ENCODE measurements around the gene RABAC1.
"Not testable (repeated sequence)": the region's sequence is repeated elsewhere in the genome, so short reads cannot be mapped to it uniquely, and the experiment has no call there.

The RABAC1 gene

DNA sequence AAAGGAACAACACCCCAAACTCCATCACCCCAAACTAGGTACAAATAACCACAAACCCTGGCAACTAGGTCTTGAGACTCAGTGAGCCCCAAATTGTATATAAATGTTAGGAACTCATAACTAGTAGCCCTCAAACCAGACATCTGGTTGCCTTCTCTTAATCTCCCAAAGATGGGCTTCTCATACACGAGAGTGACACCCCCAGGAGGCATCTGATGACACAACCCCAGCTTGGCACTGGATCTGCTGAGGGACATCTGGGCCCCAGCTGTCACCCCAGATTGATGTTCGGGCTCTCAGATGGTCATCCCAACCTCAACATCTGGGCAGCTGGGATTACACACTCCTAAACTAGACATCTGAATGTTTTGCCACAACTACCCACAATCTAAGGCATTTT is 14.8 kb downstream of the RABAC1 start:
- no peak for DNase-seq

DNA sequence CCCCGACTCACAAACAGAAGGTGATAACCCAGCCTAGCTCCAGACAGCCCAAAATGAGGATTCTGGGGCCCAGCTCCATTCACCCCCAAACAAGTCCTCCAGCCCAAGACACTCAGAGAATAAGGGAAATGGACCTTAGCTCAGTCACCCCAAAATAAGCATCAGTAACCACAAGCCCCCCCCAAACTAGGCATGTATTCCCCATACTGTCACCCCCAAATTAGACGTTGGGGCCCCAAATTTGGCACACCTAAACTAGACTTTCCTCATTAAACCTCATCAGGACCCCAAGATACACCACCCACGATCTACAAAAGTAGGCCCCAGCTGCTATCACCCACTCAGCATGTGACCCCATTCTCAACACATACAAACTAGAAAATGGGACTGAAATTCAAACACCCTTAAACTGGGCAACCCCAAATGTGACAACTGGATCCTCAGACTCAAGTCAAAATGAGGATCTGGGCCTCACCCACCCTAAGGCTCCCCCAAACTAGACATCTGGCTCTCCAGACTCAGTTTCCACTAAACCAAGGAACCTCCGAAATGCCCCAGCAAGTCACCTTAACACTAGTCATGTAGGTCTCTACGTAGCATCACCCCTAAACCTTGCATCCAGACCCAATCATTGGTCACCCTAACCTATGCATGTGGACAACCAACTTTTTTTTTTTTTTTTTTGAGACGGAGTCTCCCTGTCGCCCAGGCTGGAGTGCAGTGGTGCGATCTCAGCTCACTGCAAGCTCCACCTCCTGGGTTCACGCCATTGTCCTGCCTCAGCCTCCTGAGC is 17.5 kb downstream of the RABAC1 start:
- no peak for DNase-seq

DNA sequence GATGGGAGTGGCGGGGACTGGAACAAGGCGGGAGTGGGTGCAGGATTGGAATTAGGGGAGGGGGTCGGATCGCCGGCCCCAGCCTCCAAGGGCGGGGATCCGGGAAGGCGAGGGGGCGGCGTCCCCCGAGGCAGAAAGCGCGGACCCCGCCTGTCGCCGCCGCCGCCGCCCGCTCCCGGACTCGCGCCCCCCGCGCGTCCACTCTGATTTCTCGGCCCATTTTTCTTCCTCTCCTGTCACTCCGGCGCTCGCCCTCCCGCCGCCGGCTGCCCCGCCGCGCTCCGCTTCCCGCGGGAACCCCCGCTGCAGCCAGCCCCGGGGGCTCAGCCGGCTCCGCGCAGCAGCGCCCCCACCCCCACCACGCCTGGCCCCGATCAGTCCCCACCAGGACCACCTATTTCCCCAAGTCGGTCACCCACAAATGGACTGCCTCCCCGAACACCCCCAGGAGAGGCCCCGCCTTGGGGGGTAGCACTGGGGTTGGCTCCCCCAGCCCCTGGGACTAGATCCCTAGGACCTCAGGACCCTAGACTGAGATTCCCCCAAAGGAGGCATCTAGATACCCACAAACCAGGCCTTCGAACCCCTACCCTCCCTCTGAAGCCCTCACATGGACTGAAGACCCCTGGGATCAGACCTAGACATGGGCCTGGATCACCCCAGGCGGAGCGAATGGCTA is 18.3 kb downstream of the RABAC1 start:
- DNase-seq: no peak

DNA sequence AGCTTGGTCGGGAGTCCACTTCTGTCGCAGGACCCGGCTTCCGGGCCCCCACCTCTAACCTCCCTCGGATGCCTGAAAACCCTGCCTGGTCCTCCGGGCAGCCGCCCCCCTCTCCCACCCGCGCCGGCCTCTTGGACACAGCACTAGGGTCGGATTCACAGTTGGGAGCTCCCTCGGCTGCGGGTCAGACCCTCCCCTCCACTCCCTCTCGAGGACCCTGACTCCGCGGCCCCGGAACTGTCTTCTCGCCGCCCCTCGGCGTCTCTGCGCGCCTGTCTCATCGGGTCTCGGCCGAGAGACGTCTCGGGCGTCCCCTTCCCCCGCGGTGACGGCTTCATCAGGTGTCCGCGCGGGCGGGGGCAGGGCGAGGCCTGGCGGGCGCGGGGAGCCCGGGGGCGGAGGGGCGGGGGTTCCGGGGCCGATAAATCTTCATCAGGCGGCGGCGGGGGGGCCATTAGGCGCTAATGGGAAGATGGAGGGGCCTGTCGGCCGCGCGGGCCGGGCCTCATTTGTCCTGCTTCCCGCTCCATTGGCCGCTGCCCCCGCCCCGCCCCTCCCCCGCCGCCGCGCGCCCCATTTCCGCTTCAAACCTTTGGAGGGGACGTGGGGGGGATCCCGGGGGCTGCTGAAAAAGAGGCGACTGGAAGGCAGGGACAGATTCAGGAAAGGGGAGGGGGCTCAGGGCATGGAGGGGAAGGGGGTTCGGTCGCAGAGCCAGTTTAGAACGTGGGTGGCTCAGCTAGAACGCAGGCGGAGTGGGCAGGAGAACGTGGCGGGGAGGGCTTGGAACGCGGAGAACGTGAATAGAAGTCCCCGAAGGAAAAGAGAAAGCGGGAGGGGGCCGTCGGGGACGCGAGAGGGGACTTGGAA is 19.0 kb downstream of the RABAC1 start:
- peak; percentile 61 for DNase-seq

DNA sequence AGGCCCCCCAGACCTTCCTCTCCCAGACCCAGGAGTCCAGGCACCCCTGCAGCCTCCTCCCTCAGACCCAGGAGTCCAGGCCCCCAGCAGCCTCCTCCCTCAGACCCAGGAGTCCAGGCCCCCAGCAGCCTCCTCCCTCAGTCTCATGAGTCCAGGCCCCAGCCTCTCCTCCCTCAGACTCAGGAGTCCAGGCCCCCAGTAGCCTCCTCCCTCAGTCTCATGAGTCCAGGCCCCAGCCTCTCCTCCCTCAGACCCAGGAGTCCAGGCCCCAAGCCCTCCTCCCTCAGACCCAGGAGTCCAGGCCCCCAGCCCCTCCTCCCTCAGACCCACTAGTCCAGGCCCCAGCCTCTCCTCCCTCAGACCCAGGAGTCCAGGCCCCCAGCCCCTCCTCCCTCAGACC is 19.9 kb downstream of the RABAC1 start:
- DNase-seq: not testable (repeated sequence)

DNA sequence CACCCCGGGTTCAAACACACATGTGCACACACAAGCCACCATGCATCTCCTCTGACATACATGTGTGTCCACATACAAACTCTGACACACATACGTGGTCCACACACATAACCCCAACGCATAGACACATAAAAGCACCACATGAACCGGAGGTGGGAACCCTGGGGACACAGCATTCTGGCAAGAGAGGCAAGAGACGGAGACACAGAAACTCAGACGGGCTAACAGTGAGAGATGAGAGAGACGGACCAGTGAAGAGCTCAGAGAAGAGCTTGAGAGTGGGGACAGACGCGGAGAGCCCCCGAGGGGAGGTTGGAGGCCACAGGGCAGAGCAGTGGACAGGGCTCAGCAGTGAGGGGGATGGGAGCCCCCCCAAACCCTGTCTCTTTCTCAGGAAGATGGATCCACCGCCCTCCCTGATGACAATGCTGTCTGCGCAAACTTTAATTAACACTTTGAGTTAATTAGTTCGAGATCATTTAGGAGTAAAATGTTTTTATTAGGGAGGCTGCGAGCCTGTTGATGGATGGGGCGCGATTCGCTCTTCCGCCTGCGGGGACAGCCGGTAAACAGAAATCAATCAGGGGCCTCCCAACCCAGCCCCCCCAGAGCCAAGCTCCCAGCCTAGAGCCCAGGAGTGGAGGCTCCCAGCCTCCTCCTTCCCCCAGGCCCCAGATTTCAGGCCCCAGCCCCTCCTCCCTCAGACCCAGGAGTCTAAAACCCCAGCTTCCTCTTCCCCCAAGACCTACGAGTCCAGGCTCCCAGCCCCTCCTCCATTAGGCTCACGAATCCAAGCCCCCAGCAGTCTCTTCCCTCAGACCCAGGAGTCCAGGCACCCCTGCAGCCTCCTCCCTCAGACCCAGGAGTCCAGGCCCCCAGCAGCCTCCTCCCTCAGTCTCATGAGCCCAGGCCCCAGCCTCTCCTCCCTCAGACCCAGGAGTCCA is 21.3 kb downstream of the RABAC1 start:
- no peak for DNase-seq

DNA sequence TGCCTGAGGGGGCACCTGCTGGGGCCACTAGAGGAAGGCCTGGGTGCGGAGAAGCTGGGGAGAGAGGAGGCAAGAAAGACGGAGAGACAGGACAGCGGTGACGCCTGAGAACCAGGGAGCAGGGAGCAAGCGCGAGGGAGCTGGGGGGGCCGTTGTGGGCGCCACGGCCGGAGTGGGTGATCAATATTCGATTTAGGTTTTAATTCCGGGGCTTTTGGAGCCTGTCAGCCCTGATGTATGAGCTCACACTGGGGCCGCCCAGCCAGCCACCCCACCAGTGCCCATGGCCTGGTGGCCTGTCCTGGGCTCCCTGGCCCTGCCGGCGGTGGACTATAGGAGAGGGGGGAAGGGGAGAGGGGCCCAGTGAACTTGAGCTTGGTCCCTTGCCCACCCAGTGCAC is 22.2 kb downstream of the RABAC1 start:
- DNase-seq: no peak

DNA sequence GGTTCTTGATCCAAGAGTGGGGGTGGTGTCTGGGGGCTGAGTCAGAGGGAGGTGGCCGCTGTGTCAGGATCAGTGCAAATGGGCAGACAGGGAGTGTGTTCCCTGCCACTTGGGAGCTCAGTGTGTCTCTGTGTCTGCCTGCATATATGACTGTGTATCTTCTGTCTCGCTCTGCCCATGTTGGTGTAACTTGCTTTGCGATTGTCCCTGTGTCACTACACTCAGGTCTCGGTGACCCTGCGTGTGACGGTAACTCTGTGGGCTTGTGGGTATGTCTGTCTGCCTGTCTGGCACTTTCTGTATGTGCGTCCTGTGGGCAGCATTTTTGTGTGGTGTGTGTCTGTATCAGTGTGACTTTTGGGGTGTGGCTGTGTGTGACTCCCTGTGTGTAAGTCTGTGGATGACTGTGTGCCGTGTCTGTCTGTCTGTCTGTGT is 22.7 kb downstream of the RABAC1 start:
- DNase-seq: no peak

DNA sequence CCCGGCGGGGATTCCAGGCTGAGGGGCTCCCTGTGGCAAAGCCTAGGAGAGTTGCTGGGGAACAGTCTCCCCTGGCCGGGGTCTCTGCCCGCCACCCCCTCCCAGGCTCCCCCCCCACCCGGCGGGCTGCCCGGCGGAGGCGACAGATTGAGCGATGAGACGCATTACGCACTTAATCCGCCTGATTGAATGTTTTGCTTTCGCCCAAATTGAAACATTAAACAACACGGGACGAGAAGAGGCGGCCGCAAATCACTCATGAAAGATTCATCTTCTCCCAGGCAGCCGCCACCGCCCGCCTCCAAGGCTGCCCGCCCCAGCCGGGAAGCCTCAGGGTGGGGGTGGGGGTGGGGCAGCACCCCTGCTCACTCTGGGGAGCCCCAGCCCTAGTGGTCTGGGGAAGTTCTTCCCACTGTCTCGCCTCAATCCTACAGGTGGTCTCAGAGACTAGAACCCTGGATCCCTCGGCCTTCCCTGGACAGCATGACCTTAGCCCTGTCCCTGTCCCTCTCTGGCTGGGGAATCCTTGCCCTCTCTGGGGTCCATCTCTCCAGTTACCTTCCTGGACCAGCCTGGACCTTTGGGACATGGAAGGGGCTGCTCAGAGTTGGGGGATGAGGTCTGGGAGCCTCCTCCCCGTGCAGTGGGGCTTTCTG is 23.2 kb downstream of the RABAC1 start:
- no peak for DNase-seq

DNA sequence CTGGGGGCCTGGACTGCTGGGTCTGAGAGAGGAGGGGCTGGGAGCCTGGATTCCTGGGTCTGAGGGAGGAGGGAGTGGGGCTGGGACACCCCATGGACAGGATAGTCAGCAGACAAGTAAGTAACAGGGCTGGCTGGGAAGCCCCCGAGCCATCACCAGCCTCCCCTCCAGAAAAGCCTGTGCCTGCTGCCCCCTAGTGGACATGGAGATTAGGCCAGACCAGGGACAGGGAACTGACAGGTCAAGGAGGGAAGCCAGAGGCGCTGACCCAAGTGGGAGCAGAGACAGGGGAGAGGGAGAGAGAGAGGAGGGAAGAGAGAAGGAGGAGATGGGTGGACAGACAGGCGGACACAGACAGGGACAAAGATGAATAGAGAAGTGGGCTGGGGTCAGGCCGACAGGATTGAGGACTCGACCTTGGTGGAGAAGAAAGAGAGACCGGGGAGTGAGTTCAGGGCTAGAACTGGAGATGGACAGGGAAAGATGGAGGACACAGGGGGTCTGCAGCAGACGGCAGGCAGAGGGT is 24.2 kb downstream of the RABAC1 start:
- DNase-seq: peak; percentile 77

DNA sequence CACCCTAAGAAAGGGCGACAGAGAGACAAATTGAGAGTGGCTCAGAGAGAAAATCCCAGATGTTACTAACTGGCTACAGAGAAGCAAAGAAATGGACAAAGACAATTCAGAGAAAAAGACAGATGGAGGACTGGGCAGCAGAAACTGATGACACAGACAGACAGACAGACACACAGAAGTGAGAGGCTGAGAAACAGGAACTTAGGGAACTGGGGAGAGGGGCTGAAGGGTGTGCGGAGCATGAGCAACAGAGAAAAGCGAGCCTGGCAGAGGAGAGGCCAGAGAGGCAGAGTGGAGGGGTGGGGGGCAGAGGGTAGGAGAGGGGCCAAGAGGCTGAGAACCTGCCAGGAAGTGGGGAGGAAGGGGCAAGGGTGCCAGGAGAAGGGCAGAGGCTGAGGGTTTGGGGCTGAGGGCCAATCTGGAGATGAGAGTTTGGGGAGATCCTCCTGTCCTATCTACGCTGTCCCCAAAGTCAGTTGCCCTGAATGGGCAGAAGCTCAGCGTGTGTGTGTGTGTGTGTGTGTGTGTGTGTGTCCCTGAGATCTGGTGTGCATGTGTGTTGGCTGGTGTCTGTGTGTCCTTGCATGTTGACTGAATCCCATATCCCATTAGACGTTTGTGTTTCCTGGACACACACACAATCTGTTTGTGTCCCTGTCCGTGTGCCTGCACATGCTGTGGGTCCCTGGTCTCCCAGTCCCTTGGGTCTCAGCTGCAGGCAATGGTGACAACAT is 25.3 kb downstream of the RABAC1 start:
- DNase-seq: no peak

DNA sequence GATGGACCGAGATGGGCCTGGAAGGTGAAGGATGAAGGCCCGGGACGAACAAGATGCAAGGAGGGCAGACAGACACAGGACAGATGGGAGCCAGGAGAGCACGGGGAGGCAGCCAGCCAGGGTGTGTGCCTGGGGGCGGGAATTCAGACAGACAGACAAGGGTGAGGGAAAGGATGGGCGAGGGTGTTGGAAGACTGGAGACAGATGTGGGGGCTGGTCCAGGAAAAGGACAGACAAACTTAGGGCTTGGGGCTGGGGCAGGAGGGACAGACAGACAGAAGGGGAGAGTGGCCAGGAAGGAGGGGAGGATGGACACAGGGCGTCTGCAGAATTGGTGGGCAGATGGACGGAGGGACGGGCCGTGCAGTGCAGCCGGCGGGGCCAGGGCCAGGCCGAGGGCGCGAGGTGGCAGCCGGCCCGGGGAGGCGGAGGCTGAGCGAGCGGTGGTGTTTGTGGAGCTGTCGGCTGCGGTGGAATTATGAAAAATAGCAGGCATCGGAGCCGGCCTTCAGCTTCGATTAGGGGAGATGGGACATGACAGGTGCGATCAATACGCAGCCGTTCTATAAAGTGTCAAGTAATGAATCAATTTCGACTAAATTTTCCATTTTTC is 26.3 kb downstream of the RABAC1 start:
- DNase-seq: no peak

DNA sequence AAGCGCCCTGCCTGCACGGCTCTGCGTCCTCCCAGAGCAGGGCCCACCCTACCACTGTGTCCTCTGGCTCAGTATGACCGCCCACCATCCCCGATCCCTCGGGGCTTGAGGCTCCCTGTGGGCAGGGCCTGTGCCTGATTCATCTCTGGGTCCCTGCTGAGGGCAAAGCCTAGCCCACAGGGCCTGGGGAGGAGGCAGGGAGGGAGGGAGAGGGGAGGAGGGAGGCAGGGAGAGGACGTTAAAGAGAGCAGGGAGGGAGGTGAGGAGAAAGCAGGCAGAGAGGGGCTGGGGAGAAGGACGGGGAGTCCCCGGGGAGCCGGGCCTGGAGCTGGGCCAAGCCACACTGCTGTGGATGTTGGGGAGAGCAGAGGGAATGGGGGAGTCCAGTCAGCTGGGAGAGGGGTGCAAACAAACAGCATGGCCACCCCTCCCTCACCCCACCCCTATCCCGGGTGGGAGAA is 26.8 kb downstream of the RABAC1 start:
- no peak for DNase-seq

DNA sequence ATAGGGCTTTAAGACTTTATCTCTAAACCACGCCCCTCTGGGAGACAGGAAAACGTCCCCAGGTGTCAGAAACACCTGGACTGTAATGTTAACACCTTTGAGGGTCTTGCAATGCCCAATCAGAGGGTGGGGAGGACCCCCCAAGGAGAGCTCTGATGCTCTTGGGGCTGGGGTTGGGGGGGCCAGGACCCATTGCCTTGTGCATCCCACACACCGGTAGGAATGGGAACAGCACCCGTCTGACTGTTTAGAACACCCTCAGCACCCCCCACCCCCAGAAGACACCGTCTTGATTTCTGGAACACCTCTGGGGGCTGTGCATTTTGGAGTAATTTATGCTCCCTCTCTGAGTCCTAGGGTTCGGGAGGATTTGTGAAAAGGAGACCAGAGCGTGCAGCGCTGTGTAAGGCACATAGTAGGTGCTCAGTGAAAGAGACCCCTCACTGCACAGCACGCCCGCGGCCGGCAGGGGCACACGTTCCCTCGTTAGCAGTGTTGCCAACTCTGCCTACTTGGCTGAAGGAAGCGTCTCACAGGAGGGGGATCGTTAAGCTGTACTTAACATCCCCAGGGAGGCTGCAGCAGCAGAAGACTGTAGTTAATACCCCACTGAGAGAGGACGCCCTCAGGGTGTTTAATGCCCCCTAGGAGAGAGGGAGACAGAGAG is 28.1 kb downstream of the RABAC1 start:
- DNase-seq: no peak

DNA sequence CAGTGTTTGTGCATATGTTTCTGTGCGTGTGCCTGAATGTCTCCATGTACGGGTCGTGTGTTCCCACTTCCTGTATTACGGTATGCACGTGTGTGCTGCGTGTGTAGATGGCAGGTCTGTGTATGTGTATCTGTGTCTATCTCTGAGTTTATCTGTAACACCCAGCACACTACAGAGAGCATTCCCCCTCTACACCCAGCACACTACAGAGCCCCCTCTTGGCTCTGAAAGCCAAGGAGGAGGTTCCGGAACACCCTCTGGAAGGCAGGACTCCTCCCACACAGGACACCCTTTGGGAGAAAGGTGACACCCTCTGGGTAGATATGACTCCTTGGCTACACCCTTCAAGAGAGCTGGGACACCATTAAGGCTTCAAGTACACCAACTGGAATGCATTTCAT is 28.8 kb downstream of the RABAC1 start:
- no peak for DNase-seq

DNA sequence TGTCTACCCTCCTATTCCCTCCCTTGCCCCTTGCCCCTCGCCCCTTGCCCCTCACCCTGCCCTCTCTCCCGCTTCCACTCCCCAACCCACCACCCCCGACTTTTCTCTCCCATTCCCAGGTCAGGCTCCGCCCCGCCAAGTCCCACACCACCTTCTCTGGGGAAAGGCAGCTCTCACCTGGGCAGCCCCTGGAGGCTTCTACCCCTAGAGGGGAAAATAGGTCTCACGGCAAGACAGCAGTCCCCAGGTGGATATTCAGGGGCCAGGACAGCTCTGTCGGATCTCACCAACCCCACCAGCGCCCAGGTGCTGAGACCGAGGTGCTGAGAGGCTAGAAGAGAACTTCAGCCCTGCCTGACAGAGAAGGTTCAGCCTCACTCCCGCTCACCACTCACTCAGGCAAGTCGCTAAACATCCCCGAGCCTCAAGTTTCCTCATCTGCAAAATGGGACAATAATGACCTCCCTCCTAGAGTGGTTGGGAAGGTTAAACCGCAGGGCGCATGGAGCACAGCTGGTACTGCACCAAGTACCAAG is 29.5 kb downstream of the RABAC1 start:
- no peak for DNase-seq

DNA sequence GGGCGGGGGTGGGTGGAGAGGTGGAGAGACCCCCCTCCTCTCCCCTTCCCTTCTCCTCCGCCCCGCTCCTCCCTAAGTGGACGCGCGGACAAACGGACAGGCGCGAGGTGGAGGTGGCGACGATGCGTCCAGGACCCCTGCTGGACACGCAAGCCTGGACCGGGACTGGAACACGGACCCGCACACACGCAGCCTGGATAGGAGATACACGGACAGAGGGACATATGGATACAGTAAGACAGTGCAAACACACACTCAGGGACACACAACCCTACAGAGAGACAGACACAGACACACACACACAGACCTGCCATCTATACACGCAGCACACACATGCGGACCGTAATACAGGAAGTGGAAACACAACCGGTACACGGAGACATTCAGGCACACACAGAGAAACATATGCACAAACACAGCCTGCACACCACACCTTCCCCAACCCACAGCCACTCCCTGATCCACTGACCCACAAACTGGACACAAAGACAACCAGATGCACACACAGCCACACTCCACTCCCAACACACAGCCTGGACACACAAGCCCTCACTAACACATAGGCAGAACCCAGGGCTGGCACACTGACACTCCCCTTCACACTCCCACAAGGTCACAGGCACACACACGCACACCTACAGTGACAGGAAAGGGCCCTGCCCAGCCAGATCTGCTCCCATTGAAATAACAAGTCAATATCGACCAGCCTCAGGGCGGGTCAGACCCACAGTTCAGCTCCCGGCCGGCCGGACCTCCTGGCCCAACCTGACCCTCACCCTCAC is 30.2 kb downstream of the RABAC1 start:
- no peak for DNase-seq

DNA sequence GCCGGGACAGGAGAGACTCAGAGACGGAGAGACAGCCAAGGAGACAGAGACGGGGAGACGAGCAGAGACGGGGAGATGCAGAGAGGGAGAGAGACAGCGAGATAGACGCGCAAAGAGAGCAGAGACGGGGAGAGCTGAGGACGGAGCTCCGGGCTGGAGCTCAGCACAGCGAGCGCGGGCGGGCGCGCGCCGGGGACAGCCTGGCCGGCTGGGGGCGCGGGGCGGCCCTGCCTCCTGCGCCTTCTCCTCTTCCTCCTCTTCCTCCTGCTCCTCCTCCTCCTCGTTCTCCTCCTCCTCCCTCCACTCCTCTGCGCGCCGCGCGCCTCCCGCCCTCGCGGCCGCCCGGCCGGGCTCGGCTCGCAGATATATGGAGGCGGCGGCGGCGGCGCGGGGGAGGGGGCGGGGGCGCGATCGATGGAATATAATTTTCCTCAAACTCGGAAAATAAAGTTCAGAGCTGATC is 30.9 kb downstream of the RABAC1 start, which contains the start of gene ERFL:
Gene ERFL, minus strand, starts transcription at position 229 of the 463 bp plus-strand sequence. CDS start 15,530 bp downstream, outside the sequence.
- no peak for DNase-seq
